GM18870 (cell line): ENCODE measurements around the gene DNAJB8.

Source experiments
- ATAC-seq: cut with Tn5 transposase; IDR thresholded peaks from one replicate; pipeline ENCODE4 v1.9.1; 2021; ENCODE audit warnings: moderate library complexity; ENCODE audit not compliant: unreplicated experiment

The DNAJB8 gene

DNA sequence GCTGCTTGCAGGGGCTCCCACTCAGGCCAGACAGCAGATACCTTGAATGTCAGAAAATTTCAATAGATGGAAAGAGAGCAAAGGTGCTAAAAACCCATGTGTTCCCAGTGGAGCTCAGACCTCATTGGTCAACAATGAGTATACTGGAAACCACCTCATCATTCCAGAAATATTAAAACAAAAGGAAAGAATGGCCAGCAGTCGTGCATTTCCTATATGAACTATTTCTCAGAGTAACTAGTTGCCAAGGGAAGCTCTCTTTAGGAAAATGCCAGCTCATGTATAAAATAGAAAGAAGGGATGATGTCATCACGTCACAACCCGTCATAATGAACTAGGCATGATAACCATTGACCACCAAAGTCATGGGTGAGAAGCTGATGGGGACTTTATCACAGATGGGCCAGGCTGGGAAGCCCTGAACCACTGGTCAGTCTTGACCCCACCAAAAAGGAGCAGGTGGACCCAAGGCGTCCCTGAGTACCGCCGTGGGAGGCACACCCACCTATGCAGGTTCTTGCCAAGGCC lies 17.5 kb downstream of the DNAJB8 start:
- ATAC-seq: no peak

DNA sequence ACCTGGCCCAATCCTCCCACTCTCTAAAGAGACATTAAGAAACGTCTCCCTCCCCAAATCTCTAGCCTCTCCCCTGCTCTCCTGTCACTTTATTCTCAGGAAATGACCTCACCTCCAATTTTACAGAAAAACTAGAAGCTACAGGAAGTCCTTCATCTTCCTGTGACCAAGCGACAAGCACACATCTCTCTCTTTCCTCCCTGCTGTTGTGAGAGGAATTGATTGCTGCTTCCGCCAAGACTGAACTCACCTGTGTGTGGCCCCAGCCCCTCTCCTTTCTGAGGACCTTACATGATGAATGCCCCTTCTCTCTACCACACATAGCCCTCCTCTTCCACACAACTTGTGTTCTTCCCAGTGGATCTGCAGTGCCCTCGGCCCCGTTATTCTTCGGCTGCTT lies 18.2 kb downstream of the DNAJB8 start:
- no peak for ATAC-seq

DNA sequence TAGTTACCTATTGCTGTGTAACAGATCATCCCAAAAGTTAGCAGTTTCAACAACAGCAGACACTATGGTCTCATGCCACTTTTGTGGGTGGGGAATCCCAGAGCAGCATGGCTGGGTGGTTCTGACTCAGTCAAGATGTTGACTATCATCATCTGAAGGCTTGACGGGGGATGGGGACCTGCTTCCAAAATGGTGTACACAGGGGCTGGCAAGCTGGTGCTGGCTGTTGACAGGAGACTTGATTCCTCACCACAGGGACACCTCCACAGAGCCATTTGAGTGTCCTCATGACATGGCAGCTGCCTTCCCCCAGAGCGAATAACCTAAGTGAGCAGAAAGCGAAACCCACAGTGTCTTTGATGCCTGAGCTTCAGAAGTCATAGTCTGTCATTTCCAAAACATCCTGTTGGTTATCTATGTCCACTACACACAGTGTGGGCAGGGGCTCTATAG lies 19.1 kb downstream of the DNAJB8 start:
- no peak for ATAC-seq

GRCh38 chr3:128446821-128447220 lies 19.9 kb downstream of the DNAJB8 start:
- ATAC-seq: no peak

GRCh38 chr3:128445357-128445756 lies 21.3 kb downstream of the DNAJB8 start:
- no peak for ATAC-seq

DNA sequence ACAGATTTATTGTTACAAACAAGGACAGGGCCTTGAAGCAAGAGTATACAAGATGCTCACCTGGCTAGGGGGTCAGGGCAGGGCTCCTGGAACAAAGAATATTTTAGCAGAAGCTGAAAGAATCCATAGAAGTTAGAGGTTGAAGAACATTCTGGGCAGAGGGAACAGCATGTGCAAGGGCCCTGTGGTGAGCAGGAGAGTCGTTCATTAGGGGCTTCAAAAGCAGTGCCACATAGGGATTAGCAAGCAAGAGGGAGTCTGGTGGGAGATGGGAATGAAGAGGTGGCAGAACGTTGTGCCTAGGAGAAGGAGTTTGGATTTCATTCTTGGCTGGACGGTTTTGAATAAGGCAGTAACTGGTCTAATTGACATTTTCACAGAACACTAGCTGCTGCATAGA lies 22.9 kb downstream of the DNAJB8 start:
- no peak for ATAC-seq

DNA sequence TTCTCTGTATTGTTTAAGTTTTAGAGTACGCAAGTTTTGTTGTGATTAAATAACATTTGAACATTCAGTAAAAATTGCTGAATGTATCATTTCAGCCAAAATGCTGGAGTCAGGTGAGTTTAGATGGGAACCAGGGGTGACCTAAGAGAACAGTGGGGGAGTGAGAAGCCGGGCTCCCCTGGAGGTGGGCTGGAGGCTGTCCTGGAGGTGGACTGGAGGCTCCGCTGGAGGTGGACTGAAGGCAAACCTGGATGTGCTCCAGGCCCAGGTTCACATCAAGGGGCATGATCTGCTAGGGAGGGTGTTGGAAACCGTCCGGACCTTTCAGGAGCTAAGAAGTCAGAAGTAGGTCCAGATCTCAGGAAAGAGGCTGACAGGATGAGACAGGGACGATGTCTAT lies 23.7 kb downstream of the DNAJB8 start:
- no peak for ATAC-seq

DNA sequence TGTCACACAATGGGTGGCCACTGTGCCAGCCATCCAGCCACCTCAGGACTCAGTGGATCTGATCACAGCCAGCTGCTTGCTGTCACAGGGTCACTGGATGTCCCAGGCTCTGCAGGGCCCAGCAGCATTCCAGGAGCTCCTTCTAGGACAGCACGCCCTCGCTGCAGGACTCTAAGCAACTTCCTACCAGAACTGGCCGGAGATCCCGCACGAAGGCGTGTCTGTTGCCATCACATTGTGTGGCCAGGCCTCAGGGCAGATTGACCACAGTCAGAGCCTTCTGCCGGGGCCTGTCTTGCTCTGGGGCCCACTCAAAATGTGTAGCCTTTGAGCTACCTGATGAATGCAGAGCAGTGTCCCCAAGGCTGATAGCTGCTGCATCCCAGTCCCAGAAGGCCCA lies 24.6 kb downstream of the DNAJB8 start:
- no peak for ATAC-seq

DNA sequence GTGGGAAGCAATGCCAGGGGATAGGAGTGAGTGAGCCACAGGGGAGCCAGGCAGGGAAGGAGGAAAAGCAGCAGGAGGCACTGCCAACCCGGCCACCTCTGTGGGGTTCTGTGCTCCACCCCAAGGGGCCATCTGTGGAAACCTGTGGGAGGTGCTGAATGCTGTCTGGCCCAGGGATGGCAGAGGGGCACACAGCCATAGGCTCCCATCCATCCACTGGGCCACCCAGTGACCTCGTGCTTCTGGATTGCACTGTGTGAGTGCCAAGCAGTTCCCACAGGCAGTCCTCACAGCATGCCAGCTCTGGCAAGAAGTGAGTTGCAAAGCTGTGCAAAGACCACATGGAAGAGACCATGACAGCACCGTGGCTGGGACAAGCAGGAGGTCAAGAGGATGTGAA lies 27.5 kb downstream of the DNAJB8 start:
- no peak for ATAC-seq

GRCh38 chr3:128438488-128439072 lies 28.1 kb downstream of the DNAJB8 start:
- ATAC-seq: no peak

DNA sequence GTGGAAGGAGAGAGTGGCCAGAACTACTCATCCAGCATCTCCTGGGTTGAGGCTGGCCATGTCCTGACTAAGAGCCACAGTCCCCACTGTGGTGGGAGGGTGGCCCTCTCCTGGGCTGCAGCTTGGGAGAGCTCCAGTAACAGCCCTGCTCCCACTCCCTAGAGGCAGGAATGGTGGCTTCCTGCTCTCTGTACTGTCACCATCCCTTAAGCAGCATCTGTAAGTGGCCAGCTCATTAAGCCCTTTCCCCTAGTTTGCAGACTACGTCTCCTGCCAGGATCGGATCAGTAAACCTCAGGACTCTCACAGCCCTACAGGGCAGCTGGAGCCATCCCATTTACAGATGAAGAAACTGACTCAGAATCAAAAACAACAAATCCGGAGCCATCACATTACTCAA lies 30.5 kb downstream of the DNAJB8 start:
- ATAC-seq: no peak

GRCh38 chr3:128435561-128435960 lies 31.1 kb downstream of the DNAJB8 start:
- no peak for ATAC-seq

- no peak for ATAC-seq
Measured at GRCh38 chr3:128435058-128435457, 31.6 kb downstream of the DNAJB8 start.

DNA sequence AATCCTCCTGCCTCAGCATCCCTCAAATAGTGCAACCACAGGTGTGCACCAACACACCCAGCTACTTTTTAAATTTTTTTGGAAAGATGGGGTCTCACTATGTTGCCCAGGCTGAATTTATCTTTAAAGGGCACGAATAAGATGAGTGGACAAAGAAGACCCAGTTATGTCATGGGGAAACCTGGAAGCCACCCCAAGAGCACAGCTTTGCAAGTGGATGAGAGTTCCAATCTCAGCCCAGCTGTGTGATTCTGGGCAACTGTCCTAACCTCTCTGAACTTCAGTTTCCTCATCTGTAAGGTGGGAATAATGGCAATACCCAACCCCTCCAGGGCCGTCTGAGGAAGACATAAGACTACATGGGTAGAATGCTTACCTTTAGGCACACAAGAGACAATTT lies 32.2 kb downstream of the DNAJB8 start:
- ATAC-seq: no peak

- ATAC-seq: no peak
Measured at GRCh38 chr3:128433837-128434165, 32.9 kb downstream of the DNAJB8 start.

GRCh38 chr3:128432971-128433836 lies 33.5 kb downstream of the DNAJB8 start:
- ATAC-seq: no peak

DNA sequence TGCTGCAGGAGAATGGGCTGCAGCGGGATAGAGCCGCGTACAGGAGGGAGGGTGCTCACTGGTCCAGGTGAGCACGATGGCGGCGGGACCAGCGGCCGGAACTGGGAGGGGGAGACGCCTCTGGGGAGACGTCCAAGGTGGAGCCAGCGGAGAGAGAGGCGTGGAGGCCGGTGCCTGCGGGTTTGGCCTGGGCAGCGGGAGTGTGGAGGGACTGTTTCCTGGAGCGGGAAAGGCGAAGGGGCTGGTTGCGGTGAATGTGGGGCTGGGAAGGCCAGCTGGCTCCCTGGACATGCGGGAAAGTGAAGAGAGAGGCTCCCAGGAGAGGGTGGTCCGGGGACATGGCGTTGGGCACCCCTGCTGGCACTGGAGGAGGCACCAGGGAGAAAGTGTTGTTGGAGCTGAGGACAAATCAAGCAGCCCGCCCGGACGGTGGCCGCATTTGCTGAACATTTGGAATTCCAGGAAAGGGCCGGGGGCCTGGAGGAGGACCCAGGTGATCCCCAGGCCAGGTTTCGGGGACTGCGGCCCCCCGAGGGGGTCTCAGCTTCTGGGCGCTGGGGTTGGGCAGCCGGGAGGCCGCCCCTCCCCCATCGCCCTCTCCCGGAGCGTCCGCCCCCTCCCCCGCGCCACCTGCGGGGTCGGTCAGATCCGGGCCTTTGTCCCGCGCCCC lies 34.3 kb downstream of the DNAJB8 start:
- ATAC-seq: no peak

DNA sequence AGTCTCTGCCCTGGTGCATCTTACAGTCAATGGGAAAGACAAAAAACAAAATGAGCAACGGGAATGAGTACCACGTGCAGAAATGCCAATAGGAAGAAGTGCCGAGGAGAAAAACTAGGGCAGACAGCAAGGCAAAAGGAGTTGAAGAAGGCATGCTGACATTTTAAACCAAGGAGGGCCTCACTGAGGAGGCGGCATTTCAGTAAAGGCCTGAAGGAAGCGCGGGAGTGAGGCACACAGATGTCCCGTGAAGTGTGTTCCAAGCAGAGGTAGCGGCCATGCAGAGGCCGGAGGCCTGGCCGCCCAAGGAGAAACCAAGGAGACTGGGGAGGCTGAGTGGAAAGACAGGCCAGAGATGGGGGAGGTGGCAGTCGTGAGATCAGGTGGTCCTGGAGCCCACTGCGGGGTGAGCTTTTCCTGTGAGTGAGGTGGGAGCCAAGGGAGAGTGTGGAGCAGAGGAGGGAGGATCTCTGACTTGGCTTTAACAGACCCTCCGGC lies 34.8 kb downstream of the DNAJB8 start:
- ATAC-seq: no peak

- ATAC-seq: no peak
Measured at GRCh38 chr3:128430731-128431130, 36.0 kb downstream of the DNAJB8 start.

DNA sequence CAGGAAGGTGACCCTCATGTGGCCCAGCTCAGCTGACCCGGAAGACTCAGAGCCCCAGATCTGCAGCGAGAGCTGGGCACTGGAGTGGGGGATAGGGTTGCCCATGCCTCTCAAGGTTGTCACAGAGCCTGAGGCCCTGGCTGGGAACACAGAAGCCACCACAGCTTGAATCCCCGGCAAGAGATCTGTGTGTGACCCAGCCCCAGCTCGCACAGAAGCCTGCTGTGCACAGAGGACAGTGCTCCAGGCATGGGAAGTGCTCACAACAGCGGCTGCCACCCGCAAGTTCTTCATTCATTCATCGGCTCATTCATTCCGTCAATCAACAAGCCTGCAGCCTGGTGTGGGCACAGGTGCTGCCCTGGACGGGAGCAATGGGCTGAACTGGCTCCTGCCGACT lies 36.4 kb downstream of the DNAJB8 start:
- ATAC-seq: no peak

DNA sequence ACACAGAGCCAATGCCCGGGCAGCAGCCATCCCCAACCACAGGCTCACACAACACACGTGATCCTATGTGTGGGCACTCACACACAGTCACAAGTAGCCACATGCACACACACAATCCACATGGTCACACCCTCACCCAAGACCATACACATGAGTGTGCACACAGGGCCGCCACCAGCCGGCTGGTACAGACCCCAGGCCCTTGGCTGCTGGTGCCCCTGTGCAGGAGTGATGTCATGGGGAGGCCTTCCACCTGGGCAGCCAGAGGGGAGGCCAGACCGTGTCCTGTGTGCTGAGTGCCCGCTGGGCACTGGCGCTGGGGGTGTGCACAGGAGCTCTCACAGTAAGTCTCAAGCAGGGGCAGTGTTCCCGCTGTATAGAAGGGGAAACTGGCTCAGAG lies 36.9 kb downstream of the DNAJB8 start:
- ATAC-seq: no peak

DNA sequence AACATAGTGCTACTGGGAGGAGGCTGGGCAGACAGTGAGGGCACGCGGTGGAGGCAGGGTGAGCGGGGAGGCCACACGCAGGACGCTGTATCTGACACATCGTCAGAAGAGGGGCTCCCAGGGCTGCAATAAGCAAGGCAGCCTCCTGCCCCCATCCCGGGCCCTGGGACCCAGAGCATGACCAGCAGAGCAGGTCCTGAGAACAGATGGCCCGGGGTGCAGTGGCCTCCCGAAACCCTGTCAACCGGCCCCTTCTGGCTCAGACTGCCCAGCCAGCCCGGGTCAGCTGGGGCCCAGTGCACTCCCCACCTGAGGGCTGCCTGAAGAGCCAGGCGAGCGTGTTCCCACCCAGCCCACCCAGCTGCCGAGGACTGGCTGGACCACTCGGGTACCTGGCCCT lies 37.4 kb downstream of the DNAJB8 start:
- no peak for ATAC-seq
